Measurements from ENCODE around the gene MS4A4E. TPM values are rescaled to one million over a fixed set of nuclear protein-coding genes. Genes with fewer than 3 reads are reported as not detected.
"Not testable (repeated sequence)": the region's sequence is repeated elsewhere in the genome, so short reads cannot be mapped to it uniquely, and the experiment has no call there.

Gene MS4A4E
- total and polyA plus RNA-seq, 2 of the 8 experiments (the other 6 are each of a cell fraction or from before 2014, with no cell fraction given) = not detected

DNA sequence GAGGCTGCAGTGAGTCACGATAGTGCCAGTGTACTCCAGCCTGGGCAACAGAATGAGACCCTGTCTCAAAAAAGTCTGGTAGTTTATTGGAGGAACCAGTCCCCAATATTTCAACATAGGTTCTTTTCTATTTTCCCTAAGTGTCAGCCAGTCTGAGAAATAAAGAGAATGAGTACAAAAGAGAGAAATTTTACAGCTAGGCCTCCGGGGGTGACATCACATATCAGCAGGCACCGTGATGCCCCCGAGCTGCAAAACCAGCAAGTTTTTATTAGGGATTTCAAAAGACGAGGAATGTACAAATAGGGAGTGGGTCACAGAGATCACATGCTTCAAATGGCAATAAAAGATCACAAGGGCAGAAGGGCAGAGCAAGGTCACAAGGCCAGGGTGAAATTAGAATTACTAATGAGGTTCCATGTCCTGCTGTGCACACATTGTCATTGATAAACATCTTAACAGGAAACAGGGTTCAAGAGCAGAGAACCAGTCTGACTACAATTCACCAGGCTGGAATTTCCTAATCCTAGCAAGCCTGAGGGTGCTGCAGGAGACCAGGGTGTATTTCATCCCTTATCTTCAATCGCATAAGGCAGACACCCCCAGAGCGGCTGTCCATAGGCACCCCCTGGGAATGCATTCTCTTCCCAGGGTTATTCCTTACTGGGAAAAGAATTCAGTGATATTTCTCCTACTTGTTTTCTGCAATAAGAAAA, 42.6 kb upstream of the MS4A4E start:
- H3K79me1 ChIP-seq (ENCODE audit: low read depth, low read length); H4K20me1 ChIP-seq (replicated peaks in 1 of 2; ENCODE audit: control insufficient read depth in 1 of 2, insufficient read depth in 2 of 2, low read length in 2 of 2); H3K4ac ChIP-seq (replicated peaks; ENCODE audit: insufficient read length, low read depth, low read length); H3K56ac ChIP-seq (replicated peaks; ENCODE audit: insufficient read length, low read depth, low read length); H2BK15ac ChIP-seq (ENCODE audit: low read length); POLR2A ChIA-PET (ENCODE audit: partially characterized antibody); H2BK20ac ChIP-seq (ENCODE audit: low read length); H3K23me2 ChIP-seq (ENCODE audit: low read depth, low read length); H4K8ac ChIP-seq (ENCODE audit: extremely low read depth, insufficient read depth, low read length); H3K27me3 ChIP-seq (replicated peaks in 1 of 4; ENCODE audit: control insufficient read depth in 3 of 4, extremely low read depth in 1 of 4, insufficient read depth in 3 of 4, low read length in 3 of 4); H3K4me1 ChIP-seq (replicated peaks in 1 of 4; ENCODE audit: control insufficient read depth in 3 of 4, insufficient read depth in 4 of 4, low read length in 3 of 4); H3K9ac ChIP-seq (replicated peaks in 1 of 4; ENCODE audit: extremely low read depth in 1 of 4, low read depth in 3 of 4, low read length in 3 of 4); H3K23ac ChIP-seq (ENCODE audit: insufficient read length); H3K18ac ChIP-seq (ENCODE audit: extremely low read depth, low read length); H3K36me3 ChIP-seq (ENCODE audit: control insufficient read depth in 2 of 4, insufficient read depth in 4 of 4, low read length in 3 of 4); H3K27ac ChIP-seq (ENCODE audit: low read depth, low read length); H4K5ac ChIP-seq (ENCODE audit: insufficient read length, low read depth, low read length); H3K14ac ChIP-seq (ENCODE audit: insufficient read length); H2AFZ ChIP-seq (ENCODE audit: low read length); H4K91ac ChIP-seq (replicated peaks; ENCODE audit: insufficient read length, low read length); H3K79me2 ChIP-seq (ENCODE audit: control insufficient read depth in 1 of 2, insufficient read depth in 2 of 2, low read length in 2 of 2); FAIRE-seq: not testable (repeated sequence)
- DNase-seq (ENCODE audit: low read depth in 1 of 2, low spot score in 2 of 2) = peak in 1 of 2 experiments; percentile 53
- peak overlapping the region; percentile 78 for H2BK120ac ChIP-seq (replicated peaks; ENCODE audit: low read depth, low read length)
- peak; percentile 39 for TF ChIP-seq ASH2L (IDR thresholded peaks at IDR 0.05; ENCODE audit: low read length)
- TF ChIP-seq CHD2 (IDR thresholded peaks at IDR 0.05; ENCODE audit: low read length) = 0 out of 2 replicates have a peak, but pooled peaks have one; percentile 17
- 0 out of 2 replicates have a peak, but pooled peaks have one; percentile 20 for TF ChIP-seq POU5F1 (IDR thresholded peaks at IDR 0.05; ENCODE audit: low read depth, low read length)
- TF ChIP-seq SP1 (IDR thresholded peaks at IDR 0.05; ENCODE audit: low read depth, low read length) = peak; percentile 43; the same call in 1 of the 2 replicates
- peak; percentile 46; the same call in 1 of the 2 replicates for TF ChIP-seq TEAD4 (IDR thresholded peaks at IDR 0.05; ENCODE audit: low read depth, low read length)
- TF ChIP-seq RXRA (IDR thresholded peaks at IDR 0.05; ENCODE audit: insufficient read depth, low read depth, low read length) = 0 out of 2 replicates have a peak, but pooled peaks have one; percentile 46
- H2BK5ac ChIP-seq (ENCODE audit: low read depth, low read length) = peak overlapping the region; percentile 75; the same call in 1 of the 2 replicates
- 34% methylated on average over 7 of the region's 7 CpGs; no CpG with 5 or more reads in 1 of the 2 experiments for WGBS, 2 experiments (ENCODE audit: extremely low coverage in 1 of 2, insufficient coverage in 1 of 2, insufficient read length in 1 of 2, insufficient replicate concordance in 2 of 2, low coverage in 1 of 2, low lambda C conversion rate in 2 of 2, missing lambda C conversion rate in 1 of 2)
- 0 out of 2 replicates have a peak overlapping the region, but pooled peaks have one; percentile 82 for H2AK5ac ChIP-seq (ENCODE audit: low read depth, low read length)
- peak overlapping the region; percentile 50; the same call in 1 of the 2 replicates for H2BK12ac ChIP-seq (ENCODE audit: low read depth, low read length)
- peak overlapping the region in 1 of 2 experiments; percentile 44; a peak in 2 of 4 replicates for H3K4me2 ChIP-seq (ENCODE audit: insufficient read depth in 1 of 2, low read depth in 2 of 2, low read length in 2 of 2)
- H3K4me3 ChIP-seq (ENCODE audit: extremely low read depth in 1 of 4, insufficient read depth in 2 of 4, low read depth in 3 of 4, low read length in 4 of 4) = 0 out of 8 replicates have a peak overlapping the region, but pooled peaks of 1 of the 4 experiments have one; percentile 11
- peaks cover 10 to 13% of the 10 kb centered on the region in 2 experiments; a peak in 3 of 4 replicates for H3K9me3 ChIP-seq (ENCODE audit: insufficient read depth in 2 of 2, low read depth in 1 of 2, low read length in 1 of 2)
- CTCF ChIA-PET (ENCODE audit: partially characterized antibody) = interaction anchor here (0.9 to 1.7 kb wide), 3 partner anchors 17 to 48 kb away, joined by 3 to 5 read pairs (median 4); no protein-coding TSS in a partner anchor
